GM21381 (cell line): ENCODE measurements around the gene FBH1.

Experiments used
- ATAC-seq: cut with Tn5 transposase; IDR thresholded peaks from one replicate; pipeline ENCODE4 v1.9.1; 2021; ENCODE audit warnings: mild to moderate bottlenecking, moderate library complexity; ENCODE audit not compliant: unreplicated experiment

FBH1 gene

DNA sequence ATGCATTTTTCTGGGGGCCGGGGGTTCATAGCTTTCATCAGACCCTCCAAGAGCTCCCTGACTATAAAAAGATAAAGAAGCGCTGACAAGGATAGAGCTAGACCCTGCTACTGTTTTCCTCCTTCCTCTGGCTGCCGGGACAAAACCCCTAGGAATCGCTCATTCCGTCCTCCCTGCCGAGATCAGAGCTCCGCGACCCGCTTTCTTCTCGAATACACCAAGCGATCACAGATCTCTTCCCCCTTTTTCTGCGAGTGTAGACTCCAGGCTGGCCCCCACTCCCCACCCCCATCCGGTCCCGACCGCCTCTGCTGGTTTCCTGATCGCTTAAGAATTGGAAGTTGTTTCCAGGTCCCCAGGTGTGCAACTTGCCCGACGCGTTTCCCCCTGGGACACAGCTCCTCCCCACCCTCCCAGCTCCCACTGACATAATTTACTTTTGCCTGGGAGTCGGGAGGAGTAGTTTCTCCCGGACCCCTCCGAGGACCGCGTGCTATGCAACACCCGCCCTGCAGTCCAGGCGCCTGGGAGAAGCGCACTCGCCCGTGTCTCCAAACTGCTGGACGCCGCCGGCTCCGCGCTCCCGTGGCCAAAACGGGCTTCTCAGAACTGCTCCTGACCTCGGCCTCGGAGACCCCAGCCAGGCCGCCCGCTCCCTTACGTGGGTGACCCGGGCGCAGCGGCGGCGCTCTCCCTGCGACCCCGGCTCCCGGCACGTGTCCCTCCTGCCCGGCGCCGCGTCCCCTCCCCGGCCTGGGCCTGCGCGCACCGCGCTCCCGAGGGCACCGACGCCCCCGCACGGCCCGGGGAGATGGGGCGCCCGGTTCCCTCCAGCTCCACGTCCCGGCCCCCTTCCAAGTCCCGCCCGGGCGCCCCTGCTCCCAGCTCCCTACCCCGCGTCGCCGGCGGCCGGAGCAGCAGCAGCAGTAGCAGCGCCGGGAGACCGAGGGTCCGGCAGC lies 86.7 kb downstream of the FBH1 start:
- ATAC-seq = peak; percentile 22

DNA sequence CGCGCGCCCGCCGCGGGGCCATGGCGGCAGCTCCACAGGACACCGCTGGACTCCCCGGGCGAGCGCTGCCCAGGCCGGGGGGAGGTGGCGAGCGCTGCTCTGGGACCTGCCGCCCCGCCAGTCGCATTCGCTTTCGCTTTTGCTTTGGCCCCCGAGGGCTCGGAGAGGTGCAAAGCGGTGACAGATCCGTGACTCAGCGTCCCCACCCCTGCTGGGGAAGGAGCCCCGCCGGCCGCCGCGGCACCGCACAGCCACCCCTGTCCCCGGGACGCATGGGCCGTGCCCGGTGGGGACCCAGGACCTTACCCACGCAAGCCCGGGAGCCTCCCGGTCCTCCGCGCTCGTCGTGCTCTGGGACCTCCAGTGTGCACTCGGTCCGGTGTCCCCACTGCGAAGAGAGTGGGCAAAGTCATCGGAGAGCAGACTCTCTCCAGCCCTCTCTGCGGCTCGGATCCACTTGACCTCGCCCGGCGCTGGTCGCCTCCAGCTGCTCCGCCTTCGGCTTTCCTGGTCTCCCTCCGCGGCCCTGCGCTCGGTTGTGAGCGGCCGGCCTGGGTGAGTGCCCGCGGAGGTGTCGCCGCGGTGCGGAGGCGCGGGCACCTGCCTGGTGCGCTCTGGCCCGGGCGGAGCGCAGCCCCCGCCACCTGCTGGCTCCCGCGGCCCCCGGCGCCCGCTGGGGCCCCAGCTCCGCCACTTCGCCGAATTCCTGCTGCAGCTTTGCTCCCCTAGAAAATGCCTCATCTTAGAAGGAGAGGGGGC lies 87.6 kb downstream of the FBH1 start, which contains the start of gene IL15RA:
Gene IL15RA, minus strand, starts transcription at position 73 of the 759 bp plus-strand sequence. Its CDS starts 51 bp downstream, at position 22.
- peak; percentile 67 for ATAC-seq

DNA sequence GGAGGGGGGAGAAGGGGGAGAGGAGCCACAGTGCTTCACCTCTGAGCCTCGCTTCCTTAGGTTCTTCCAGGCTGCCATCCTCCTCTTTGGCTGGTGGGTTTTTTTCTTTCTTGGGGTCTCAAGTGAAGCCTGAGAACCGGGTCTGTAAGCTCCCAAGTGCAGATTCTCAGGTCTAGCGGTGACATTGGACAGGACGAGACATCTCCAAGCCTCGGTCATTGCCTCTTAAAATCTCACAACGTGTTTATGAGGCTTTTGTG lies 88.1 kb downstream of the FBH1 start:
- no peak for ATAC-seq

DNA sequence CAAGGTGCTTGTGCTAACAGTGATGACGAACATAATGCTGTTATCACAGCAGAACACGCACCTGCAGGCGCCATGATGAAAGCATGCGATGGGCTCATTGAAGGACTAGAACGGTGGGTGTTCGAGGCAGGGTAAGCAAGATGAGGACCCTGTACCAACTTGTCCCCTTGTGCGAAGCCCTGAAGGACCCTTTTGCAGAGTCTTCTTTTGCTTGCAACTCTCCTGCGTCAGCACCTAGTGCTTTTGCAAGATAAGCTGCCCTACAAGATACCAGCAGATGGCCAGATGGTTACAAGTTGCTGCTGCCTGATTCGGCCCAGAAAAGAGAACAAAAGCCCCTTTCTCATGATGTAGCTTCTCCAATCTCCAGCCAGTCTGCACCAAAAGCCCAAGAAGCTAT lies 91.5 kb downstream of the FBH1 start:
- ATAC-seq = no peak

DNA sequence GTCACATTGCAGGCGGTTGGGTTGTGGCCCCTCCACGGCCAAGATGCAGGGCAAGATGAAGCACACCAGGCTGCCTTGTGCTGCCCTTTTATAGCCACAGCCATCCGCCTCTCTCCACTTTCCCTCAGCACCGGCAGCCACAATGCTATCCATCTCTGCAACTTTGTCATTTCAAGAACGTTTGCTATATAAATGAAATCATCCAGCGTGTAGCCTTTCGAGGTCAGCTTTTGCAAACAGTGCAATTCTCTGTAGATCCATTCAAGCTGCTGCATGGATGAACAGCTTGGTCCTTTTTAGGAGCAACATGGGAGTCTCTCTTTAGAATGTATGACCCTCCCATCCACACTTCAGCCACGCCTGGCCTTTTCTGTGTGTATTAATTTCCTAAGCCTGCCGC lies 93.7 kb downstream of the FBH1 start:
- no peak for ATAC-seq

DNA sequence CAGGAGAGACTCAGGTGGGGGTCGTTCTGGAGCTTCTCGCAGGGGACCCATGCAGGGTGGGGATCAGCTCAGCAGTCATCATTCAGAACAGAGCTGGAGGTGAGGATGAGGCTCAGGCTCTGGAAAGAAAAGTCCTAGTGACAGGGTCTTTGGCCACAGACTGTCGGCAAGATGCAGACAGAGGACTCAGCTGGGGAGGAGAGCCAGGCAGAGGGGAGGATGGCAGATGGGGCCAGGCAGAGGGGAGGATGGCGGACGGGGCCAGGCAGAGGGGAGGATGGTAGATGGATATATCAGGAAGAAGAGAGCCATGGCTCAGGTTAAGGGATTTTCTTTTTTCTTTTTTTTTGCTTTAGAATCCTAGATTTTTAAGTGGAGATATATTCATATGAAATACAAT lies 95.0 kb downstream of the FBH1 start:
- no peak for ATAC-seq
